Measurements from ENCODE around the gene KRCC1.
"Not testable (repeated sequence)": the region's sequence is repeated elsewhere in the genome, so short reads cannot be mapped to it uniquely, and the experiment has no call there.

KRCC1 gene

GRCh38 chr2:87996570-87996969, 59.0 kb downstream of the KRCC1 start:
- peak in 1 of 2 experiments; percentile 0 for DNase-seq

GRCh38 chr2:87995756-87996155, 59.8 kb downstream of the KRCC1 start:
- no peak for DNase-seq

GRCh38 chr2:87994304-87994850, 61.2 kb downstream of the KRCC1 start:
- not testable (repeated sequence) for DNase-seq

- DNase-seq = not testable (repeated sequence)
Measured at GRCh38 chr2:87992569-87992968, 63.0 kb downstream of the KRCC1 start.

- DNase-seq = not testable (repeated sequence)
Measured at GRCh38 chr2:87987473-87987872, 68.1 kb downstream of the KRCC1 start.

- not testable (repeated sequence) for DNase-seq
Measured at GRCh38 chr2:87985902-87986301, 69.7 kb downstream of the KRCC1 start.

- not testable (repeated sequence) for DNase-seq
Measured at GRCh38 chr2:87981182-87981581, 74.4 kb downstream of the KRCC1 start.

Data from Kasumi-1 (cell line).